ENCODE data around the gene ZNF845. TPM values are rescaled to one million over a fixed set of nuclear protein-coding genes. Genes with fewer than 3 reads are reported as not detected.

ZNF845 gene
- total RNA-seq, 1 experiment from 2014 or later: 18.5 TPM

DNA sequence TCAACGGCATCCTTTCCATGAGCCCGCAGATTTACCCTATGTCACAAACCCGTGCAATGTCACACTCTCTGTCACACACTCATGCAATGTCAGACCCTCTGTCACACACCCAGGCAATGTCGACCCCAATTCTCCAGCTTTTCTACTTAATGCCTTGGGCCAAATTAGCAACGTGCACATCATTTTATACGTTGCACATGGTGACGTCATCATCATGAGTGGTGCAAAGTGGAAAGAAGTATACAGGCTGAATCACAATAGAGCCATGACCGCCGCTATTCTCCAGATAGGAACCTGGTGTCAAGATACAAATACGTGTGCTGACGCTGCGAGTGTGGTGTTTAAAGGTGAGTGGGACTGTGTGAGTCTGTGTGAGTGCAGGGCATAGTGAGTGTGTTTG, 21.7 kb upstream of the ZNF845 start:
- no peak for ATAC-seq
- TF ChIP-seq TP53 (CRISPR knock-in tag; IDR thresholded peaks at IDR 0.05): no peak
- TF ChIP-seq, protein P1, sequence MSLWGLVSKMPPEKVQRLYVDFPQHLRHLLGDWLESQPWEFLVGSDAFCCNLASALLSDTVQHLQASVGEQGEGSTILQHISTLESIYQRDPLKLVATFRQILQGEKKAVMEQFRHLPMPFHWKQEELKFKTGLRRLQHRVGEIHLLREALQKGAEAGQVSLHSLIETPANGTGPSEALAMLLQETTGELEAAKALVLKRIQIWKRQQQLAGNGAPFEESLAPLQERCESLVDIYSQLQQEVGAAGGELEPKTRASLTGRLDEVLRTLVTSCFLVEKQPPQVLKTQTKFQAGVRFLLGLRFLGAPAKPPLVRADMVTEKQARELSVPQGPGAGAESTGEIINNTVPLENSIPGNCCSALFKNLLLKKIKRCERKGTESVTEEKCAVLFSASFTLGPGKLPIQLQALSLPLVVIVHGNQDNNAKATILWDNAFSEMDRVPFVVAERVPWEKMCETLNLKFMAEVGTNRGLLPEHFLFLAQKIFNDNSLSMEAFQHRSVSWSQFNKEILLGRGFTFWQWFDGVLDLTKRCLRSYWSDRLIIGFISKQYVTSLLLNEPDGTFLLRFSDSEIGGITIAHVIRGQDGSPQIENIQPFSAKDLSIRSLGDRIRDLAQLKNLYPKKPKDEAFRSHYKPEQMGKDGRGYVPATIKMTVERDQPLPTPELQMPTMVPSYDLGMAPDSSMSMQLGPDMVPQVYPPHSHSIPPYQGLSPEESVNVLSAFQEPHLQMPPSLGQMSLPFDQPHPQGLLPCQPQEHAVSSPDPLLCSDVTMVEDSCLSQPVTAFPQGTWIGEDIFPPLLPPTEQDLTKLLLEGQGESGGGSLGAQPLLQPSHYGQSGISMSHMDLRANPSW (CRISPR knock-in tag; conservative IDR thresholded peaks at IDR 0.05; ENCODE audit: low read depth): no peak
- TF ChIP-seq ZBTB21 (CRISPR knock-in tag; IDR thresholded peaks at IDR 0.05; ENCODE audit: borderline replicate concordance): no peak
- no peak for TF ChIP-seq CREB1 (CRISPR knock-in tag; IDR thresholded peaks at IDR 0.05)
- TF ChIP-seq, protein P2, sequence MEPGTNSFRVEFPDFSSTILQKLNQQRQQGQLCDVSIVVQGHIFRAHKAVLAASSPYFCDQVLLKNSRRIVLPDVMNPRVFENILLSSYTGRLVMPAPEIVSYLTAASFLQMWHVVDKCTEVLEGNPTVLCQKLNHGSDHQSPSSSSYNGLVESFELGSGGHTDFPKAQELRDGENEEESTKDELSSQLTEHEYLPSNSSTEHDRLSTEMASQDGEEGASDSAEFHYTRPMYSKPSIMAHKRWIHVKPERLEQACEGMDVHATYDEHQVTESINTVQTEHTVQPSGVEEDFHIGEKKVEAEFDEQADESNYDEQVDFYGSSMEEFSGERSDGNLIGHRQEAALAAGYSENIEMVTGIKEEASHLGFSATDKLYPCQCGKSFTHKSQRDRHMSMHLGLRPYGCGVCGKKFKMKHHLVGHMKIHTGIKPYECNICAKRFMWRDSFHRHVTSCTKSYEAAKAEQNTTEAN (CRISPR knock-in tag; IDR thresholded peaks at IDR 0.05): no peak
- no peak for TF ChIP-seq OVOL2 (CRISPR knock-in tag; IDR thresholded peaks at IDR 0.05; ENCODE audit: borderline replicate concordance)
- TF ChIP-seq, protein P3, sequence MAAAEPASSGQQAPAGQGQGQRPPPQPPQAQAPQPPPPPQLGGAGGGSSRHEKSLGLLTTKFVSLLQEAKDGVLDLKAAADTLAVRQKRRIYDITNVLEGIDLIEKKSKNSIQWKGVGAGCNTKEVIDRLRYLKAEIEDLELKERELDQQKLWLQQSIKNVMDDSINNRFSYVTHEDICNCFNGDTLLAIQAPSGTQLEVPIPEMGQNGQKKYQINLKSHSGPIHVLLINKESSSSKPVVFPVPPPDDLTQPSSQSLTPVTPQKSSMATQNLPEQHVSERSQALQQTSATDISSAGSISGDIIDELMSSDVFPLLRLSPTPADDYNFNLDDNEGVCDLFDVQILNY (CRISPR knock-in tag; IDR thresholded peaks at IDR 0.05): no peak
- no peak for TF ChIP-seq MXD4 (CRISPR knock-in tag; IDR thresholded peaks at IDR 0.05; ENCODE audit: borderline replicate concordance)
- no peak for TF ChIP-seq ZNF416 (CRISPR knock-in tag; IDR thresholded peaks at IDR 0.05)
- TF ChIP-seq TEAD1 (CRISPR knock-in tag; IDR thresholded peaks at IDR 0.05): no peak
- no peak for TF ChIP-seq ZNF396 (CRISPR knock-in tag; IDR thresholded peaks at IDR 0.05; ENCODE audit: borderline replicate concordance)
- TF ChIP-seq, protein P4, sequence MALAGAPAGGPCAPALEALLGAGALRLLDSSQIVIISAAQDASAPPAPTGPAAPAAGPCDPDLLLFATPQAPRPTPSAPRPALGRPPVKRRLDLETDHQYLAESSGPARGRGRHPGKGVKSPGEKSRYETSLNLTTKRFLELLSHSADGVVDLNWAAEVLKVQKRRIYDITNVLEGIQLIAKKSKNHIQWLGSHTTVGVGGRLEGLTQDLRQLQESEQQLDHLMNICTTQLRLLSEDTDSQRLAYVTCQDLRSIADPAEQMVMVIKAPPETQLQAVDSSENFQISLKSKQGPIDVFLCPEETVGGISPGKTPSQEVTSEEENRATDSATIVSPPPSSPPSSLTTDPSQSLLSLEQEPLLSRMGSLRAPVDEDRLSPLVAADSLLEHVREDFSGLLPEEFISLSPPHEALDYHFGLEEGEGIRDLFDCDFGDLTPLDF (CRISPR knock-in tag; IDR thresholded peaks at IDR 0.05): no peak
- TF ChIP-seq, protein P5, sequence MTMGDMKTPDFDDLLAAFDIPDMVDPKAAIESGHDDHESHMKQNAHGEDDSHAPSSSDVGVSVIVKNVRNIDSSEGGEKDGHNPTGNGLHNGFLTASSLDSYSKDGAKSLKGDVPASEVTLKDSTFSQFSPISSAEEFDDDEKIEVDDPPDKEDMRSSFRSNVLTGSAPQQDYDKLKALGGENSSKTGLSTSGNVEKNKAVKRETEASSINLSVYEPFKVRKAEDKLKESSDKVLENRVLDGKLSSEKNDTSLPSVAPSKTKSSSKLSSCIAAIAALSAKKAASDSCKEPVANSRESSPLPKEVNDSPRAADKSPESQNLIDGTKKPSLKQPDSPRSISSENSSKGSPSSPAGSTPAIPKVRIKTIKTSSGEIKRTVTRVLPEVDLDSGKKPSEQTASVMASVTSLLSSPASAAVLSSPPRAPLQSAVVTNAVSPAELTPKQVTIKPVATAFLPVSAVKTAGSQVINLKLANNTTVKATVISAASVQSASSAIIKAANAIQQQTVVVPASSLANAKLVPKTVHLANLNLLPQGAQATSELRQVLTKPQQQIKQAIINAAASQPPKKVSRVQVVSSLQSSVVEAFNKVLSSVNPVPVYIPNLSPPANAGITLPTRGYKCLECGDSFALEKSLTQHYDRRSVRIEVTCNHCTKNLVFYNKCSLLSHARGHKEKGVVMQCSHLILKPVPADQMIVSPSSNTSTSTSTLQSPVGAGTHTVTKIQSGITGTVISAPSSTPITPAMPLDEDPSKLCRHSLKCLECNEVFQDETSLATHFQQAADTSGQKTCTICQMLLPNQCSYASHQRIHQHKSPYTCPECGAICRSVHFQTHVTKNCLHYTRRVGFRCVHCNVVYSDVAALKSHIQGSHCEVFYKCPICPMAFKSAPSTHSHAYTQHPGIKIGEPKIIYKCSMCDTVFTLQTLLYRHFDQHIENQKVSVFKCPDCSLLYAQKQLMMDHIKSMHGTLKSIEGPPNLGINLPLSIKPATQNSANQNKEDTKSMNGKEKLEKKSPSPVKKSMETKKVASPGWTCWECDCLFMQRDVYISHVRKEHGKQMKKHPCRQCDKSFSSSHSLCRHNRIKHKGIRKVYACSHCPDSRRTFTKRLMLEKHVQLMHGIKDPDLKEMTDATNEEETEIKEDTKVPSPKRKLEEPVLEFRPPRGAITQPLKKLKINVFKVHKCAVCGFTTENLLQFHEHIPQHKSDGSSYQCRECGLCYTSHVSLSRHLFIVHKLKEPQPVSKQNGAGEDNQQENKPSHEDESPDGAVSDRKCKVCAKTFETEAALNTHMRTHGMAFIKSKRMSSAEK (CRISPR knock-in tag; IDR thresholded peaks at IDR 0.05; ENCODE audit: borderline replicate concordance): no peak
- no peak for TF ChIP-seq SP1 (CRISPR knock-in tag; conservative IDR thresholded peaks at IDR 0.05)
- H3K4me3 Mint-ChIP-seq: no peak overlapping the region
- no peak for DNase-seq (ENCODE audit: low spot score)
- H3K27me3 Mint-ChIP-seq (ENCODE audit: low read depth): peaks cover 26% of the 10 kb centered on the region
- no peaks in the 10 kb centered on the region for H3K9me3 Mint-ChIP-seq
- H3K27ac Mint-ChIP-seq: no peak overlapping the region
- CTCF ChIA-PET: no interaction called here
- H3K36me3 Mint-ChIP-seq: no peaks in the 10 kb centered on the region
- POLR2A ChIA-PET: interaction anchor here (0.6 kb wide), 1 partner anchor 207 kb away, joined by 4 read pairs; no protein-coding TSS in a partner anchor
- peaks cover 11% of the 10 kb centered on the region for H3K4me1 Mint-ChIP-seq

DNA sequence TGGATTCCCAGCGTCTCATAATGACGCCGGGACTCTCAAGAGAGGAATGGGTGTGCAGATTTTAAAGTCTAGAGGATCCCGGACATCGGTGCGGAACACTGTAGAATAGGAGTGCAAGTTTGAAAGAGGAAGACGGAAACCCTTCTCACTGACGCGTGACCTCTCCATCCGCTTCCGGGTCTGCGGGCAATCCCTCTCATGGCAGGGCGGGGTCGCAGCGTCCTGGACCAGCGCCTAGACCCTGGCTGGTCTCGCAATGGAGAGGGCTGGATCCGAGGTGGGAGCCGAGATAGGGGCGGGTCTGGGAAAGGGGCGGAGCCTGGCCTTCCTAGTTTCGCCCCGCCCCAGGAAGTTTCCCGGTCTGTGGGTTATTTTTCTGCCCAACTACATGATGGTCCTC, 4.6 kb upstream of the ZNF845 start:
- Mint-ChIP-seq H3K9me3 (peaks cover 38% of the 10 kb centered on the region), H3K27me3 (ENCODE audit: low read depth) (peaks cover 62% of the 10 kb centered on the region), H3K36me3 (peaks cover 9% of the 10 kb centered on the region), H3K4me3 (no peak overlapping the region; the same call in 1 of the 2 replicates), H3K27ac (no peak overlapping the region), H3K4me1 (peaks cover 17% of the 10 kb centered on the region)
- TF ChIP-seq ZNF423 (CRISPR knock-in tag; IDR thresholded peaks at IDR 0.05) (no peak), NR2C2 (CRISPR knock-in tag; IDR thresholded peaks at IDR 0.05) (0 out of 2 replicates have a peak, but pooled peaks have one; percentile 38)
- ATAC-seq (peak; percentile 71), DNase-seq (ENCODE audit: low spot score) (peak; percentile 68)
- POLR2A ChIA-PET: no interaction called here
- CTCF ChIA-PET: no interaction called here
